Right lung (tissue), 5 donors: ENCODE results near the gene CPB2. TPM values are rescaled to one million over a fixed set of nuclear protein-coding genes. Genes with fewer than 3 reads are reported as not detected.

Source experiments
- DNase-seq, 2 donors: peaks; one replicate each; pipeline ENCODE4 v3.0.0-alpha.2; 2013
- polyA plus RNA-seq, 5 donors: library from polyadenylated mRNA; unstranded; fragments of 120-200 nt; gene quantifications; one replicate each; pipeline versions ENCODE4 v1.2.1 to v1.2.3, GENCODE V29; 2013; ENCODE audit warnings: inconsistent platforms in 1 of 5, low replicate concordance in 1 of 5; ENCODE audit not compliant: insufficient read length in 5 of 5, insufficient read depth in 1 of 5

The CPB2 gene
- polyA plus RNA-seq, 5 donors, result 0.06 to 1.8 (median 0.23) TPM

GRCh38 chr13:46100191-46100815 is 4.5 kb downstream of the CPB2 start:
- DNase-seq, result no peak

GRCh38 chr13:46097663-46098062 is 7.2 kb downstream of the CPB2 start:
- DNase-seq, result no peak

- DNase-seq, result no peak
Observed at GRCh38 chr13:46097015-46097414, 7.8 kb downstream of the CPB2 start.

- no peak for DNase-seq
Observed at GRCh38 chr13:46094478-46094877, 10.4 kb downstream of the CPB2 start.

- DNase-seq, result no peak
Observed at GRCh38 chr13:46088821-46089562, 15.8 kb downstream of the CPB2 start.

- DNase-seq, result no peak
Observed at GRCh38 chr13:46087481-46087880, 17.4 kb downstream of the CPB2 start.

GRCh38 chr13:46086985-46087384 is 17.8 kb downstream of the CPB2 start:
- DNase-seq, result no peak

- no peak for DNase-seq
Observed at GRCh38 chr13:46086421-46086922, 18.4 kb downstream of the CPB2 start.

- DNase-seq, result no peak
Observed at GRCh38 chr13:46085737-46086136, 19.1 kb downstream of the CPB2 start.

GRCh38 chr13:46082324-46082723 is 22.5 kb downstream of the CPB2 start:
- DNase-seq, result no peak

GRCh38 chr13:46079770-46080169 is 25.1 kb downstream of the CPB2 start:
- no peak for DNase-seq

- DNase-seq, result no peak
Observed at GRCh38 chr13:46077265-46077664, 27.6 kb downstream of the CPB2 start.

- no peak for DNase-seq
Observed at GRCh38 chr13:46076827-46077226, 28.0 kb downstream of the CPB2 start.

- no peak for DNase-seq
Observed at GRCh38 chr13:46075811-46076210, 29.0 kb downstream of the CPB2 start.

GRCh38 chr13:46071590-46072249 is 33.1 kb downstream of the CPB2 start:
- no peak for DNase-seq

GRCh38 chr13:46063292-46063691 is 41.5 kb downstream of the CPB2 start:
- DNase-seq, result no peak

- DNase-seq, result no peak
Observed at GRCh38 chr13:46062185-46062584, 42.6 kb downstream of the CPB2 start.

- peak in 1 of 2 donors; percentile 2 for DNase-seq
Observed at GRCh38 chr13:46059405-46059804, 45.4 kb downstream of the CPB2 start.

- DNase-seq, result no peak
Observed at GRCh38 chr13:46058268-46058667, 46.6 kb downstream of the CPB2 start.

GRCh38 chr13:46057256-46058015 is 47.4 kb downstream of the CPB2 start:
- DNase-seq, result no peak

GRCh38 chr13:46053162-46054012 is 51.4 kb downstream of the CPB2 start:
- peak in 1 of 2 donors; percentile 4 for DNase-seq
